Amniotic epithelial cell (primary cell): ENCODE data around the gene ARCN1.
A peak's percentile ranks its signal among the peaks of the same experiment; 100 is the strongest.
"Not testable (repeated sequence)": the region's sequence is repeated elsewhere in the genome, so short reads cannot be mapped to it uniquely, and the experiment has no call there.

Source experiments
- DNase-seq: peaks from one replicate; pipeline ENCODE4 v3.0.0-alpha.2; 2010; ENCODE audit warnings: low read depth

ARCN1 gene

DNA sequence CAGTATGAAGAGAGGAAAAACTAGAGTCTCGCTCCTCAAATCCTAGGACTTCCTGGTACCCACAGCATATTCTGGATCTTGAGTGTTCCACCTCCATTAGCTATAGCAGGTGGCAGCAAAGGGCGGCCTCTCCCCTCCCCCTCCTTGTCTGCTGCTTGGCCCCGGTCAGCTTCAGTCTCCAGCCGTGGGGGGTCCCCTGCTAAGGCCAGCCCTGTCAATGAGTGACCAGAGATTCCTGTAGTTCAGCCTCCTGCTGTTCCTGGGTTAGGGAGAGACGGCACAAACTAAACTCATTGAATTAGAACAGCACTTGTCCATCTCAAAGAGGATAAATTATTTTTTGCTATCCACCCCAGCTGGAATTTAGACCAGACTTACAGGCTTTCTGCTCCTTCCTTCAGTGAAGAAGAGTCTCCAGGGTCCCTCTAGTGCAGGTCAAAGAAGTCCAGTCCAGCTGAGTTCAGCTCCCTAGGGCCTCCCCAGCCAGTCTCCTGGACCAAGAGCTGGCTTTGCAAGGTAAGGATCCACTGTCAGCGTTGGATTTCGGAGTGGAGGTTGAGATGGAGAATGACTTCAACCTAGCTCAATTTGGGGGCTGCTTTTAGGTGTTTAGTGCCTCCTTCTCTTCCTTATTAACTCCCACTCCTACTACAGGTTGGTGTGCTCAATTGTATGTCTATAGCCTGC is 34.1 kb downstream of the ARCN1 start:
- DNase-seq = no peak

DNA sequence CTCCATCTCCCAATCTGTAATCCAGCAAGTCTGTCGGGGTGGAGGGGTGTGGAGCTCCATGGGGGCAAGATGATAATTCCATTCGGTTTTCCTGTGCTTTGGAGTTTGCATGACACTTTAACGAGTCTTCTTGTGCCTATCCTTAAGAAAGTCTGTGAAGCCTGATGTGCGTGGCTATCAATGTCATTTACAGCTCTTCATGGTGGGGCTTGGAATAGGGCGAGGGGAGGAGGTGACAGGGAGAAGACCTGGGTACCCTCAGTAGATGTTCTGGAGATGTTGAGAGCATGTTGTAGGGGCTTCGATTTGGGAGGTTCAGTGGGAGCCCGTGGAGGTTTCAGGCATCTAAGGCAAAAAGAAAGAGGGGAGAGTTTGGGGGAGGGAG is 34.6 kb downstream of the ARCN1 start:
- DNase-seq = no peak

DNA sequence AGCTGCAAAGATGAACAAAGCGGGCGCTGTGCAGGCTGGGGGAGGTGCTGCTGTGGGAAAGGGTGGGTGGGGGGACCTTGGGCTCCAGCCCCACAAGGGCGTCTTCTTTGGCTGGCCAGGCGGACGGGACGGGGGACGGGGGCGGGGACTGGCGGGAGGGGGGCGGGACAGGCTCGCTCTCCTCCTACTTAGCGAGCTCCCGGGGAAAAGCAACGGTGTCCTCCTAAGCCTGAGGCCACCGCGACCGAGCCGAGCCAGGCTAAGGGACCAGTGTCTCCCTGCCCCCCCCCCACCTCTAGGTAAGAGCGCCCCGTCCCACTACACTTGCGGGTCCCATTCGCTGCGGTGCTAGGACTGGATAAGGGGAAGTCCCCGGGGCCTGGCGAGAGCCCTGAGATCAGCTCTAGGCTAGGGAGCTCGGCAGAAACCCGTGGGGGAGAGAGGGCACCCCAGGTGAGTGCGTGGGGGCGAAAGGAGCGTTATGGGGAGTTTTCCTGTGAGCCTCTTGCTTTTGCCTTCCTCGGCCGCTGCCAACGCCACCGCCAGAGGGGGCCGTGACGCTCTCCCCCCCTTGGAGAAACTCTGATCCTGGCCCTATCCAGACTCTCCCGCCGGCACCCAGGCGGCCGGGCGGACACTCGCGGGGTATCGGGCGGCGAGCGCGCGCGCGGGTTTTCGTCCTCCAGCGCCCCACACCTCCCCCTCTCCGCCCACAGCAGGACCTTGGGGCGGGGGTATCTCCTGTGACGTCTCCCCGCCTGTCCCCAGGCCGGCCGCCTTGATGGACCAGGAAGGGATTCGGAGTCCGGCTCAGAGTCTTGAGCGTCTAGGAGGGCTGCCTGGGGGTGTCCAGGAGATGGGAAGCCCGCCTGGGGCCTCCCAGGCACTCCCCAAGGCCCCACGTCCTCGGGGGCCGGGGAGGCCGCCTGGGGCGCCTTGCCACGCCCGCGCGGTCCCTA is 35.5 kb downstream of the ARCN1 start, which contains the start of gene PHLDB1:
TSS of gene PHLDB1 (plus strand) at position 215 of the 959 bp plus-strand sequence. CDS start 6,222 bp downstream, outside the sequence.
- peak; percentile 47 for DNase-seq

DNA sequence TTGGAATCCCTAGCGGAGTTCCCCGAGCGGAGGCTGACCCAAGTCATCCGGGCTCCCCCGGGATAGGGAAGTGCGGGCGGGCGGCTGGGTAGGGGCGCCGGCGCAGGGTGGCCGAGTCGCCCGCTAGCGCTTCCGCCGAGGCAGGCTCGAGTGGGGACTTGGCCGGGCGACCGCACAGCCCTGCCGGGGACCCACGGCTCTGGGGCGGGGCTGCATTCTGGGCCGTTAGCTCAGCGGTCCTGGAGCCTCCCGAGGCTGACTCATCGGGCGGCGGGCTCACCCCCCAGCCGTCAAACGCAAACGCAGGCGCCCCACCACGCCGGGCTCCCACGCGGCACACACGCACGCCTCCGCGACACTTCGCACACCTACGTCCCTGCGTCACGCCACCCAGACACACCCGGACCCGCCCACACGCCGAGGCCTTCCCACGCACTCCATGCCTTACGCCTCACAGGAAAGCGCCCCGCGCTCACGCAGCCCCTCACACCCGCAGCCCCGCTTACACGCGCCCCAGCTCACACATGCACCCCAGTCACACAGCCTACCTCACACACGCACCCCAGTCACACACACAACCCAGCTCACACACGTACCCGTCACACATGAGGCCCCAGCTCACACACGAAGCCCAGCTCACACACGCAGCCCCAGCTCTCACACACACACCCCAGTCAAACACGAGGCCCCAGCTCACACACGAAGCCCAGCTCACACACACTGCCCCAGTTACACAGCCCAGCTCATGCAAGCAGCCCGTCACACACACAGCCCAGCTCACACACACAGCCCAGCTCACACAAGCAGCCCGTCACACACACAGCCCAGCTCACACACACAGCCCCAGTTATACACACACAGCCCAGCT is 36.4 kb downstream of the ARCN1 start:
- peak; percentile 59 for DNase-seq

DNA sequence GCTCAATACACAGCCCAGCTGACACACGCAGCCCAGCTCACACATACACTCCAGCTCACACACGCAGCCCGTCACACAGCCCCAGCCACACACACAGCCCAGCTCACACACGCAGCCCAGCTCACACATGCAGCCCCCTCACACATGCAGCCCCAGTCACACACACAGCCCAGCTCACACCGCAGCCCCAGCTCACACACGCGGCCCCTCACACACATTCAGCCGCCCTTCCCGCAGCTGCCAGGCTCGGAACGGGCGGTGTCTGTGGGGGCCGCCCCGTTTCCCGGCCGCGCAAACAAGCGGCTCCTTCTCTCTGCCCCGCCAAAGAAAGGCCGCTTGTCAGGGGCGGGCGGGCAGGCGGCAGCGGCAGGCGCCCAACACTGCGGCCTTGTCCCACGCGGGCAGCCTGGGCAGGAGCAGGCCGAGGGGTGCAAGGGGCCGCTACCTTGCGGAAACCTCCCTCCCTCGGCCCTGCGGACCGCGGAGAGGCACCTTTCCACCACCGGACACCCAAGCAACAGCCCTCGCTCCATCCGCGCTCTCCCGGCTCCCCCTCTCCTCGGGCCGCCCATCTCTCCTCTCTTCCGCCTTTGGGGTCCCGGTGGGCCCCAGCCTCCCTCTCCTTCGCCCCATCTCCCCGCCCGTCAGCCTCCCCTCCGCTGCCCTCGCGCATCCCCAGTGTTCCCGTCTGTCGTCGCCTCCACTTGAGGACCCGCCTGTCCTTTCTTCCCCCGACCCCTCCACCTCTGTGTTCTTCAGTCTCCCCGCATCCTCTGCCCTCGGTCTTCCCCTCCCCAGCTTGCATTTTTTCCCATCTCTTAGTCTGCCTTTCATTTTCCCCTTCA is 37.4 kb downstream of the ARCN1 start:
- DNase-seq = no peak

DNA sequence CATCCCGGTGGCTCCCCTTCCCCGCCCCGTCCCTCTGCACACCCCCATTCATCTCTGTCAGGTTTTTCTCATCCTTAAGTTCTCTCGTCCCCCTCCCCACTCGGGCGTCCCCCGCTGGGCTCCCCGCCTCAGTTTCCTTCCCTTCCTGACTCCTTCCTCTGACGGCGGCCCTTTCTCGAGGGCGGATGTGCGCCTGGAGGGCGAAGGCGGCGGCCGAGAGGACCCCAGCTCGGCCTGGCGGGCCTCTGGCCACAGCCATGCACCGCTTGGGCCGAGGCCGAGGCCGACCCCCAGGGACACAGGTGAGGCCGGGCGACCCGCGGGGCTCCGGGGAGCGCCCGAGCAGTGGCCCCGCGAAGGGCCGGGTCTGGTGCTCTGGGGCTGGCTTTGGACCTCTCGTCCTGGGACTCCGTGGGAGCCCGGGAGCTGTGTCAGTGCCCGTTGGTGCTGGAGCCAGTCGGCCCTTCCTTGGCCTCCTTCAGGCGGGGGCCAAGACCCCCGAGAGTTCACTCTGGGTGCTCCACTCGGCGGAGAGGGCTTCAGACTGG is 38.1 kb downstream of the ARCN1 start:
- no peak for DNase-seq

DNA sequence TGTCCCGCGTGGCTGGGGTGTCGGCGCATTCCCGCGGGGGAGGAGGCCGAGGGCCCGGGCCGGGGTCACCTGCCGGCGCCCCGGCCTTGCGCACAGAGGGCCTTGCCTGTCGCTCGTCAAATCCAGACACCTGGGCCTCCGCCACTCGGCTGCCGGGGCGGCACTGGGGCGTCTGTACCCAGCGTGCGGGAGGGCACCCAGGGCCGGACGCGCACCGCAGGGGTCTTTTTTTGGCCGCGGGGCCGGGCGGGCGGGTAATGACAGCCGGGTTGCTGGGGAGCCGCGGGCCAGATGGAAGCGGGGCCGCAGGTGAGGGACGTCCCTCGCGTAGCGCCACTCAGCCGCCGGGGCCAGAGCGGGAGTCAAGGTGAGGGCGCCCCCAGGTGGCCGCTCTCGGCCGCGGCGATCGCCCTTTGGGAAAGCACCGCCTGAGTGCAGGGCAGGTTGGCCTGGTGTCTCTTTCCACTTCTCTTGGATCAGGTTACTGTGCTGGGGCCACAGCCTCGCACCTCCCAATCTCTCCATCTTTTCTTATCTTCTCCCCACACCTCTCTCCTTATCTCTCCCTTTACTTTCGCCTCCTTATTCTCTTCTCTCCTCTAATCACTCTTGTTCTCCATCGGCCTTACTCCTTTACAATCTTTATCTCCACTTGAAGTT is 38.7 kb downstream of the ARCN1 start:
- DNase-seq = peak; percentile 36

DNA sequence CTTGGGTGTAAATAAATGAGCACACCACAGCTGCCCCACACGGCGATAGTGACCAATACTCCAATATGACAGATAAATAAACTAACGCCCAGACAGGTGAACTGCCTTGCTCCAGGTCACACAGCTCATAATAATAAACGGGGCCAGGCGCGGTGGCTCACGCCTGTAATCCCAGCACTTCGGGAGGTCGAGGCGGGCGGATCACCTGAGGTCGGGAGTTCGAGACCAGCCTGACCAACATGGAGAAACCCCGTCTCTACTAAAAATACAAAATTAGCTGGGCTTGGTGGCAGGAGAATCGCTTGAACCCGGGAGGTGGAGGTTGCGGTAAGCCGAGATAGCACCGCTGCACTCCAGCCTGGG is 39.2 kb downstream of the ARCN1 start:
- DNase-seq = not testable (repeated sequence)

DNA sequence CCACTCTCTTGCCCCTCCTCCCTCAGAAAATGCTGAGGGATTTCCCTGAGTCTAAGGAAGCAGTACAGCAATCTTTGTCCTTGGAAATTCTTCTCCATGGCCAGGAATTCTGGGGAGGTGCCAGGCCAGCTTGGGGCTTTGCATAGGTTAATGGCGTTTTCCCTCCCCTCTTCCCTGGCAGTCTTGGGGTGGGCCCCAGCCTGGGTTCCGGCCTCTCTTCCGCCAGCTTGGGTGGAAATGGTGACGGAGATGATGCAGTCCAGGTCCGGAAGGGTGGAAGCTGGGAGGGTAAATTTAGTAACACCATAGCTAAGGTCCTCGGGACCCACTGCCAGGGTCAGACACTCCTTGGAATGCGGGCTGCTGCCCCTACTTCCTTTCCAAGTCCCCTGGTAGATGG is 40.2 kb downstream of the ARCN1 start:
- no peak for DNase-seq

DNA sequence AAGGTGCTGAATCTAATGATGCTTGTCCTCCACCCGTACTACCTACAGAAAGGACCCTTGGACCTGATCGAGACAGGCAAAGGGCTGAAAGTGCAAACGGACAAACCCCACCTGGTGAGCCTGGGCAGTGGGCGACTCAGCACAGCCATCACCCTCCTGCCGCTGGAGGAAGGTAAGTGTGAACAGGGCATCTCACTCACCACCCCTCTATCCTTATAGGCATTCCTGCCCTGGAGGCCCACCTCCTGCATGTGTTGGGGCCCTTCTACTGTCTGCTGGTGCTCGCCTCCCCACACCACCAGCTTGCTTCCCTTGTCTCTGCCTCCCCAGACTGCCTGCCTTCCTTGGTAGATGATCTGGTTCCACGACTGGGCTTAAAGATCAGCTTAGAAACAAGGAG is 42.3 kb downstream of the ARCN1 start:
- no peak for DNase-seq

DNA sequence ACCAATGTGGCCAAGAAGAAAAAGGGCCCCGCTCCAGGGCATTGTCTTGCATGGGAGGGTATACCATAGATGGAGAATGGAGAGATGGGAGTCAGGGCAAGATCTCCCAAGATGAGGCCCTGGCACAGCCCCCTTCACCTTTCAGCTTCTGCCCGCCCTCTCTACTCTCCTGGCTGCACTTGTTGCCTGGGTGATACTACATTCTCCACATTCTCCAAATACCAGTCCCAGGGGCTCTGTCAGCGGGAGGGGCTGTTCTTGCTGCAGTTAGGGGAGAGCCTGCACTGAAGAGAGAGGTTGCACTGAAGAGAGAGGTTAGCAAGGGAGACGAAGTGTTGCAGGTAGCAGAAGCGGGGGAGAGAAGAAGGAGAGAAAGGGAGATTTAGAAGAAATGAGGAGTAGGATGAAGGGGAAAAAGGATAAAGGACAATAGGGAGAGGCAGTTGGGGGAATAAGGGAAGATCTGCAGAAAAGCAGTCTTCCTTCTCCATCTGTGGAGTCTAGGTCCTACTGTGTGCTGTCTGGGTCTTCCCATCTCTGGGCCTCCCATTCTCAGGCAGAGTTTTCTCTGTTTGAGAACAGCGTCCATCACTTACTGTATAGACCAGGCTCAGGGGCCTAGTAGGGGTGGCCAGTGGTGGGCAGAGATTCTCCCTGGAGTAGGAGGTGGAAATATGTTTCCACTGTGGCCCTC is 43.2 kb downstream of the ARCN1 start:
- peak; percentile 49 for DNase-seq

DNA sequence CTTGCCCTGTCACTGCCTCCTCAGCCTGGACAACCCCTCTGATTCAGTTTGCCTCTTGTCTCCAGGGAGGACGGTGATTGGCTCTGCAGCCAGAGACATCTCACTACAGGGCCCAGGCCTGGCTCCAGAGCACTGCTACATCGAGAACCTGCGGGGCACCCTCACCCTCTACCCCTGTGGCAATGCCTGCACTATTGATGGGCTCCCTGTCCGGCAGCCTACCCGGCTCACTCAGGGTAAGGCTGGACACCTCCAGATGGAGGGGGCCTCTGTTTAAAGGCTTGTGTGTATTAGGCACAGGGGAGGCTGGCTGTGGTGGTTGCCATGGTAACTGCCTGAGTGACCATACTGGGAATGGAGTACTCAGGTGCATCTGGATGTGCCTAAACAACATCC is 43.8 kb downstream of the ARCN1 start:
- no peak for DNase-seq

DNA sequence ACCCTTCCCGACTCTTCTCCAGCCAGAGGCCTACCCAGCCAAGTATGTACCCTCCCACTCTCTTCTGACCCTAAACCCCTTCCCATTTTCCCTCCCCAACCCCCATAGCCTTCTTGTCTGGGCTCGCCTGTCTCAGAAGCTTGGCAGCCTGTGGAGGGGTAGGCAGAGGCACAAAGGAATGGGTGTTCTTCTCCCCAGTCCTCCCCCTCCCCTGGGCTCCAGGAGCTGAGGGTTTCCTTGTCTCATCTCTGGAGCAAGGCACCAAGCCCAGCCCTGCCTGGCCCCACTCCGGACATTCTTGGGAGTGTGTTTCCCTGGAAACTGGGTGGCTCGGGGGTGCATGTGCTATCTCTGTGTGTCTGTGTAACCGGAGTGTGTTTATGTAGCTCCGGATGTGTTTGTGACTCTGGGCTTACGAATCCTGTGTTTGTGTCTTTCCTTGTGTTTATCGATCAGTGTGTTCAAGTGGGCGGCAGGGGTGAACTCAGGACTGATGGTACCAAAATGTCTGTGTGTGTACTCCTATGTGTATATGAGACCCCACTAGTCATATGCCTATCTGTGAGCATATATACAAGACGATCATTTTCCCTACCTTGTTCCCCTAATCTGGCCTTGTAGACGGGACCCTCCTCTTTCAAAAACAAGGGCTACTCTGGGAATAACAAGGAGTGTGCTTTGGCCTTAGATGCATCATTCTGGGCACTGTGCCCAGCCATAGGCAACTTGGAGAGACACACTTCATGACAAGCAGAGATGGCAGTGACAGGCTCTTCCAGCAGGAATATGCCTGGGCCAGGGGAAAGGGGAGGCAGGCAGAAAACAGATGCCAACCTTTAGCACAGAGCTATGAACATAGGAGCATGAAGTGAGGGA is 46.1 kb downstream of the ARCN1 start:
- peak; percentile 85 for DNase-seq

DNA sequence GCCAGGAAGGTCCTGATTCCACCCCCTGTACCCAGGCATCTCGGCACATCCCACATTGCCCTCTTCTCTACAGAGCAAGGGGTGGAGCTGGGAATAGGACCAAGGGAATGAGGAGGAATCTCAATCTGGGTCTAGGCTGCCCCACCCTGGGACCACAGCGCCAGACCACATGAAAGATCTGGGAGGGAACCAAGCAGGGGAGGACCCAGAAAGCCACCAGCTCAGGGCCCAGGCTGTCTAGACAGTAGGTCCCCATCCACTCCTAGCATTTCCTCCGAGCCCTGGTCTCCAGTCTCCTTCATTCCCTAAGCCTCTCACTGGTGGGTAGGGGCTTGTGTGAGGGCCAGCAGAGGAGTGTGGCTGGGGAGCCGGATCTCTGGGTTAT is 46.8 kb downstream of the ARCN1 start:
- peak; percentile 62 for DNase-seq

DNA sequence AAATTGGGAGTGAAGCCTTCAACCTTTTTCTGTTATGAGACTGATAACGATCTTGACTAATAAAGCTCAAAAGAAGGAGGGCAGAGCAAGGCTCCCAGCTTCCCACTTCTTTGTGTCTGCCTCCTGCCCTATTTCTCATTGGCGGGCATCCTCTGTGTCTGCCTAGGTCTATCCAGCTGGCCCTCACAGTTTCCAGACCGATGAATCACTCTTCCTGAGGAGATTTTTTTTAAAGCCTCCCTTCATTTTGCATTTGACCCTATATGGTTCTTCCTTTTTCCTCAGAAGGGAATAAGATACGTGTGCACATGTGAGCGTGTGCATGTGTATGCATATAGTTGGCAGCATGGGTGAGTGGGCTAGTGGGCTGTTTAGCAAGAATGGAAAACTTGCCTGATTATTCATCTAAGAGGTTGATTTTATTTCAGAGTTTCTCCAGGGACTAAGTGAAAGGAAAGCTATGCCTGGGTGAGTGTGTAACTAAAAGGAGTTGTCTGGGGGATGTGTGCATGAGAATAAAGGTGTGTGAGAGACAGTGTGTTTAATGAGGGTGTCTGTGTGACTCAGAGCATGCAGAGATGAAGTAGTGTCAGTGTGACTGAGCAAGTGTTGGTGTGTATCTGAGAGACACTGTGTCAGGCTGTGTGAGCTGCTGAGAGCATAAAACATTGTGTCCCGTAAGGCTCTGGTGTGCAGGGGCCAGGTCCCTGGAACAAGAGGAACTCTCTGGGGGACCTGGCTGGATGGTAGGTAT is 47.4 kb downstream of the ARCN1 start:
- DNase-seq = peak; percentile 97

DNA sequence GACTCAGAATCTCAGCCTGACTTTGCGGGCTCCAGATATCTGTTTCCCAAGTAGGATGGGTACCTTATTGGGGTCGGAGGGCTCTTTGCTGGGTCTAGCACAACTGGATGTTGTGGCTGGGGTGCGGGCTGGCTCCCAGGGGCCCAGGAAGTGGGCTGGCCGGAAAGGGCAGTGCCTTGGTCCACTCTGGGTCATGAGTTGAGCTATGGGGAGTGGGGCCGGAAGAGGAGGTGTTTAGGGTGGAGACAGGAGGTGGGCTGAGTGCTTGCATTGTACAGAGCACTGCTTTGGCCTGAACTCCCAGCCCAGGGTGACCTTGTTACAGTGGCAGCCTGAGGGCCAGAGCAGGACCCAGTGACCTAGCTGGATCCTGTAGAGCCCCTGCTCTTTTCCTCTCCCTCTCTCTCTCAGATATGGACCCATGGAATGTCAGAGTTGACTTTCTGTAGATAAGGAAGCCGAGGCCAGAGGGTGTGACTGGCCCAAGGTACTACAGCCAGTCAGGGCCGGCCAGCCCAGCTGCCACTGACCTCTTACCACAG is 48.4 kb downstream of the ARCN1 start:
- DNase-seq = peak; percentile 54

DNA sequence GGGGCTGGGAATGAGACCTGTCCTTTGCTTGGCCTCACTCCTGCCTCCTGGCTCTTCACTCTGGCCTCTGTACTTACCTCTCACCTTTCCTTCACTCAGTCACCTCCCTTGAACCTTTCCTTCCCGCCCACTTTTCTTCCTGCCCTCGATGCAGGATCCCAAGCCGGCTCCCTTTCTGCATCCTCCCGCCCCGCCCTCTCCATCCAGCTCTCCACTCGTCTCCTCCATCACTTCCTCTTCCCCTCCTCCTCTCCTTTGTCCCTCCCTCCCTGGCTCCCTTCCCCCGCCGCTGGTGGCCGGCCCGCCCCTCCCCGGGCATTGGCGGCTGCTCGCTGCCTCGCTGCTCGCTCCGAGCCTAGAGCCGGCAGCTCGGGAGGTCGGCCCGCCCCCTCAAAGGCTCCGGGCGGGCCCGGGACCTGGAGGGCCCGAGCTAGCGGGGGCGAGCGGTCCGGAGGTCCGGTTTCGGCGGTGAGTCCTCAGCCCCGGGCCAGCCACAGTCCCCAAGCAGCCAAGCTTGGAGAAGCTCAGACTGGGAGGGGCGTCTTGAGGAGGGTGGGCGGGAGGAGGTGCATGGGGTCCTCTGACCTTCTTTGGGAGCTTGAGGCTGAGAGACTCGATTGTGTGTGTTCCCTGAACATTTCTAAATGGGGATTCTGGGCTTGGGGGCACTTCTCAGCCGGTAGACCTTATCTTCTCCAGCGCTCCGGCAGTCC is 49.0 kb downstream of the ARCN1 start:
- peak; percentile 89 for DNase-seq
